Measurements from ENCODE around the gene STAT3. TPM values are rescaled to one million over a fixed set of nuclear protein-coding genes. Genes with fewer than 3 reads are reported as not detected.

Gene STAT3
- total and polyA plus RNA-seq, 2 of the 13 experiments (the other 11 are each of a cell fraction or from before 2014, with no cell fraction given), result 61.8 to 62.4 TPM

DNA sequence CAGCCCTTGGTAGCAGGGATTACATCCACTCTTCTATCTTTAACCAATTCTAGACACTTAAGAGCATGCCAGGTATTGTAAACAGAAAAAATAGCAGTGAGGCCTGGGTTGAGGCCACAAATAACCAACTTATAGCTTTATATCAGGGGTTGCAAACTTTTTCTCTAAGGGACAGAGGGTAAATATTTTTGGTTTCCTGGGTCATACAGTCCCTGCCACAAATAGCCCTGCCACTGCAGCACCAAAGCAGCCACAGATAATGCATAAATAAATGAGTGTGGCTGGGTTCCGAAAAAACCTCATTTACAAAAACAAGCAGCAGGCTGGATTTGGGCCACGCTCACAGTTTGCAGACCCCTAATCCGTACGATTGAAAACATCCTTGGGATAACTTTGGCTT lies 46.7 kb downstream of the STAT3 start:
- H3K27ac ChIP-seq (ENCODE audit: extremely low read length, insufficient read depth, low read length), result no peak overlapping the region
- in situ Hi-C loops (cut with HindIII; ENCODE audit: extremely low pct_ligation_motif_present, low pct_unique_long_range_greater_than_20kb) (no loop called here), intact Hi-C loops (cut with micrococcal nuclease; ENCODE audit: unreplicated experiment) (no loop called here)
- H4K20me1 ChIP-seq (ENCODE audit: insufficient read depth, low read length), result no peaks in the 10 kb centered on the region
- TF ChIP-seq, protein P1, sequence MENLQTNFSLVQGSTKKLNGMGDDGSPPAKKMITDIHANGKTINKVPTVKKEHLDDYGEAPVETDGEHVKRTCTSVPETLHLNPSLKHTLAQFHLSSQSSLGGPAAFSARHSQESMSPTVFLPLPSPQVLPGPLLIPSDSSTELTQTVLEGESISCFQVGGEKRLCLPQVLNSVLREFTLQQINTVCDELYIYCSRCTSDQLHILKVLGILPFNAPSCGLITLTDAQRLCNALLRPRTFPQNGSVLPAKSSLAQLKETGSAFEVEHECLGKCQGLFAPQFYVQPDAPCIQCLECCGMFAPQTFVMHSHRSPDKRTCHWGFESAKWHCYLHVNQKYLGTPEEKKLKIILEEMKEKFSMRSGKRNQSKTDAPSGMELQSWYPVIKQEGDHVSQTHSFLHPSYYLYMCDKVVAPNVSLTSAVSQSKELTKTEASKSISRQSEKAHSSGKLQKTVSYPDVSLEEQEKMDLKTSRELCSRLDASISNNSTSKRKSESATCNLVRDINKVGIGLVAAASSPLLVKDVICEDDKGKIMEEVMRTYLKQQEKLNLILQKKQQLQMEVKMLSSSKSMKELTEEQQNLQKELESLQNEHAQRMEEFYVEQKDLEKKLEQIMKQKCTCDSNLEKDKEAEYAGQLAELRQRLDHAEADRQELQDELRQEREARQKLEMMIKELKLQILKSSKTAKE (CRISPR knock-in tag; IDR thresholded peaks at IDR 0.05; ENCODE audit: borderline replicate concordance), result no peak
- TF ChIP-seq FOXK1 (CRISPR knock-in tag; IDR thresholded peaks at IDR 0.05; ENCODE audit: borderline replicate concordance, low read depth) (no peak), ATM (IDR thresholded peaks at IDR 0.05; ENCODE audit: borderline replicate concordance) (no peak)
- TF ChIP-seq, protein P2, sequence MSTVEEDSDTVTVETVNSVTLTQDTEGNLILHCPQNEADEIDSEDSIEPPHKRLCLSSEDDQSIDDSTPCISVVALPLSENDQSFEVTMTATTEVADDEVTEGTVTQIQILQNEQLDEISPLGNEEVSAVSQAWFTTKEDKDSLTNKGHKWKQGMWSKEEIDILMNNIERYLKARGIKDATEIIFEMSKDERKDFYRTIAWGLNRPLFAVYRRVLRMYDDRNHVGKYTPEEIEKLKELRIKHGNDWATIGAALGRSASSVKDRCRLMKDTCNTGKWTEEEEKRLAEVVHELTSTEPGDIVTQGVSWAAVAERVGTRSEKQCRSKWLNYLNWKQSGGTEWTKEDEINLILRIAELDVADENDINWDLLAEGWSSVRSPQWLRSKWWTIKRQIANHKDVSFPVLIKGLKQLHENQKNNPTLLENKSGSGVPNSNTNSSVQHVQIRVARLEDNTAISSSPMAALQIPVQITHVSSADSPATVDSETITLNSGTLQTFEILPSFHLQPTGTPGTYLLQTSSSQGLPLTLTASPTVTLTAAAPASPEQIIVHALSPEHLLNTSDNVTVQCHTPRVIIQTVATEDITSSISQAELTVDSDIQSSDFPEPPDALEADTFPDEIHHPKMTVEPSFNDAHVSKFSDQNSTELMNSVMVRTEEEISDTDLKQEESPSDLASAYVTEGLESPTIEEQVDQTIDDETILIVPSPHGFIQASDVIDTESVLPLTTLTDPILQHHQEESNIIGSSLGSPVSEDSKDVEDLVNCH (CRISPR knock-in tag; IDR thresholded peaks at IDR 0.05), result no peak
- TF ChIP-seq, protein P3, sequence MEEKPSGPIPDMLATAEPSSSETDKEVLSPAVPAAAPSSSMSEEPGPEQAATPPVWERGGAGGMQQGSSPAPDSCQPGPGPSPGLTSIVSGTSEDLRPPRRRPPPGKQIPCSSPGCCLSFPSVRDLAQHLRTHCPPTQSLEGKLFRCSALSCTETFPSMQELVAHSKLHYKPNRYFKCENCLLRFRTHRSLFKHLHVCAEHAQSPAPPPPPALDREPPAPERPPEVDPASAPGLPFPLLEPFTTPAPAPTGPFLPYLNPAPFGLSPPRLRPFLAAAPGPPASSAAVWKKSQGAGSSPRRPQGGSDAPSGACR (CRISPR knock-in tag; IDR thresholded peaks at IDR 0.05), result no peak
- no peaks in the 10 kb centered on the region for H3K27me3 ChIP-seq (ENCODE audit: control insufficient read depth in 1 of 2, insufficient read depth in 2 of 2, low read length in 2 of 2)
- H3K9me3 ChIP-seq (ENCODE audit: low read length), result no peaks in the 10 kb centered on the region
- no peak for DNase-seq (ENCODE audit: low spot score)
- peaks cover 36 to 78% of the 10 kb centered on the region in 2 experiments for H3K36me3 ChIP-seq (replicated peaks in 1 of 2; ENCODE audit: control insufficient read depth in 1 of 2, insufficient read depth in 2 of 2, low read length in 2 of 2)
- CTCF ChIA-PET (ENCODE audit: low intra/inter-chr PET ratio, low total read pairs), result no interaction called here
- no peak overlapping the region for H3K4me3 ChIP-seq (replicated peaks in 1 of 3; ENCODE audit: insufficient read depth in 1 of 3, low read depth in 2 of 3, low read length in 3 of 3)
- no peak for ATAC-seq
- POLR2A ChIA-PET, result interaction anchor here (0.7 kb wide), 1 partner anchor 97 kb away, joined by 3 read pairs; no protein-coding TSS in a partner anchor
- no TSS peak for BruUV-seq (replicated peaks)
- no peak overlapping the region for H2AFZ ChIP-seq (ENCODE audit: low read length)
- WGBS (ENCODE audit: low lambda C conversion rate), result 95% methylated on average over 4 of the region's 4 CpGs
- no peaks in the 10 kb centered on the region for H3K79me2 ChIP-seq (ENCODE audit: insufficient read depth, low read length)
- FAIRE-seq, result no peak
- H3K4me1 ChIP-seq (ENCODE audit: insufficient read depth, low read length), result peaks cover 6% of the 10 kb centered on the region; the same call in 1 of the 2 replicates
- H3K9ac ChIP-seq (ENCODE audit: insufficient read depth, low read depth, low read length), result no peak overlapping the region
- H3K4me2 ChIP-seq (ENCODE audit: low read depth, low read length), result no peak overlapping the region
